LNCaP clone FGC (cell line): ENCODE results near the gene DYNLT2B.

Experiments used
- DNase-seq: peaks from one replicate; pipeline ENCODE4 v3.0.0-alpha.2; 2011; ENCODE audit warnings: low read depth
- H3K4me3 ChIP-seq: 2 replicates; pipeline ENCODE4 v1.5.1; 2011; ENCODE audit warnings: mild to moderate bottlenecking, low read depth, low read length, control low read depth
- TF ChIP-seq, protein P1 (sequence below): IDR thresholded peaks from 2 replicates; pipeline ENCODE4 v1.5.1; 2012; ENCODE audit warnings: mild to moderate bottlenecking; ENCODE audit not compliant: control insufficient read depth, insufficient read depth; ENCODE audit errors: extremely low read depth

DYNLT2B gene

GRCh38 chr3:196287090-196287439 is 31.0 kb downstream of the DYNLT2B start:
- no peak for DNase-seq
- peak overlapping the region; percentile 91 for H3K4me3 ChIP-seq
- TF ChIP-seq, protein P1, sequence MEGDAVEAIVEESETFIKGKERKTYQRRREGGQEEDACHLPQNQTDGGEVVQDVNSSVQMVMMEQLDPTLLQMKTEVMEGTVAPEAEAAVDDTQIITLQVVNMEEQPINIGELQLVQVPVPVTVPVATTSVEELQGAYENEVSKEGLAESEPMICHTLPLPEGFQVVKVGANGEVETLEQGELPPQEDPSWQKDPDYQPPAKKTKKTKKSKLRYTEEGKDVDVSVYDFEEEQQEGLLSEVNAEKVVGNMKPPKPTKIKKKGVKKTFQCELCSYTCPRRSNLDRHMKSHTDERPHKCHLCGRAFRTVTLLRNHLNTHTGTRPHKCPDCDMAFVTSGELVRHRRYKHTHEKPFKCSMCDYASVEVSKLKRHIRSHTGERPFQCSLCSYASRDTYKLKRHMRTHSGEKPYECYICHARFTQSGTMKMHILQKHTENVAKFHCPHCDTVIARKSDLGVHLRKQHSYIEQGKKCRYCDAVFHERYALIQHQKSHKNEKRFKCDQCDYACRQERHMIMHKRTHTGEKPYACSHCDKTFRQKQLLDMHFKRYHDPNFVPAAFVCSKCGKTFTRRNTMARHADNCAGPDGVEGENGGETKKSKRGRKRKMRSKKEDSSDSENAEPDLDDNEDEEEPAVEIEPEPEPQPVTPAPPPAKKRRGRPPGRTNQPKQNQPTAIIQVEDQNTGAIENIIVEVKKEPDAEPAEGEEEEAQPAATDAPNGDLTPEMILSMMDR, result peak; percentile 9; the same call in 1 of the 2 replicates

DNA sequence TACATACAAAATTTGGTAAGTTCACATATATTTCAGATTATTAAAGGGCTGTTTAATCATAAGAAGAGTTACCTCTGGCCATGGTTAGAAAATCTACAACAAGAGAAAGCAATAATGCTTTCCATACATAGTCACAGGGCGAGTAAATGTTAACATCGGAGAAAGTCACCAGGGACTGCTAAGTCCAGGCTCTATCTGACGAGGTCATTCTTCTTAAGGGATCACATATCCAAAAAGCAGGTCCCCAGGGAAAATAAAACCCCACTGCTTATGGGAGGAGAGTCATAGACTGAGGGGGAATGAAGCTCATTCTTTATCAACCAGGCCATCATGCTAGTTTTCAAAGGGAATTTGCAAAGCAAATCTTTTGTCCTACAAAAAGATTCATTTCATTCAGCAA is 33.6 kb downstream of the DYNLT2B start:
- no peak overlapping the region for H3K4me3 ChIP-seq
- no peak for DNase-seq
- TF ChIP-seq, protein P1, result no peak

- no peak overlapping the region for H3K4me3 ChIP-seq
- TF ChIP-seq, protein P1, result no peak
- no peak for DNase-seq
These were observed 36.1 kb downstream of the DYNLT2B start for GRCh38 chr3:196281962-196282361.

DNA sequence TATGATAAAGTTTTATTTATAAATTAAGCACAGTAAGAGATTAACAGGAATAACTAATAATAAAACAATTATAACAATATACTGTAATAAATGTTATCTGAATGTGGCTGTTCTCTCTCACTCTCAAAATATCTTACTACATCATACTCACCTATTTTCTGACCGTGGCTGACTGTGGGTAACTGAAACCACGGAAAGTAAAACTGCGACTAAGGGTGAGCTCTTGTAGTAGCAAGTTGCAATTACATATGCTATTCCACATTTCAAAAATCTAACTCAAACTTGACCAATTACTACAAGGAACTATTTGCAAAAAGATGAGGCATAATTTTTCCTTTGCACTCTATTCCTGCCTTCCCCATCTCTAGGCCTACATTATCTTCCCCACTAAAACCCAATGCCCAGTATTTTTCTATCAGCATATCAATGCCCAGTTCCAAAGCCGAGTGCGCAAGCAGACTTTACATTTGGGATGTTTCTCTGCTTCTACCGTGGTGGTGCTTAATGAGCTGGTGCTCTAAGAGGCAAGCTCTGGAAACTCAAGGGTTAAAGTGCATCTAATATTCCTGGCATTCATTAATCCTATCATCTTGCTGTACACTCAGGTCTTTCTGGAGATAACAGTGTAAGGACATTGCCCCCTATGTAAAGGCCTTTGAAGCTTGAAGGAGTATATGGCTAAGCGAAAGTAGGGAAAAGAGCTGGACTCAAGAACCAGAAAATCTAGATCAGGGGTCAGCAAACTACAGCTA is 37.2 kb downstream of the DYNLT2B start:
- TF ChIP-seq, protein P1, result no peak
- no peak overlapping the region for H3K4me3 ChIP-seq
- no peak for DNase-seq

DNA sequence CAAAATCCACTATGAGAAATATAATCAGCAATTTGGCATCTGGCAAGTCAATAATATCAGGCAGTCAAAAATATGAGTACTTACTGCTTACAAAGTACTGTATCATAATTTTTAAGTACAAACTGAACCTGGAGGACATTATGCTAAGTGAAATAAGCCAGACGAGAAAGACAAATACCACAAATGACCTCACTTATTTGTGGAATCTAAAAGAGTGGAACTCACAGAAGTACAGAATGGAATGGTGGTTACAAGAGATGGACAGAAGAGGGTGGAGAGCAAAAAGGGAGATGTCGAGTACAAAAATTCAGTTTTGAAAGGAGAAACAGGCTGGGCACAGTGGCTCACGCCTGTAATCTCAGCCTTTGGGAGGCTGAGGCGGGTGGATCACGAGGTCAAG is 42.9 kb downstream of the DYNLT2B start:
- no peak overlapping the region for H3K4me3 ChIP-seq
- DNase-seq, result no peak
- TF ChIP-seq, protein P1, result no peak

- TF ChIP-seq, protein P1, result no peak
- no peak overlapping the region for H3K4me3 ChIP-seq
- no peak for DNase-seq
These were observed 43.5 kb downstream of the DYNLT2B start for GRCh38 chr3:196274585-196274984.

- TF ChIP-seq, protein P1, result no peak
- no peak for DNase-seq
- no peak overlapping the region for H3K4me3 ChIP-seq
These were observed 44.4 kb downstream of the DYNLT2B start for GRCh38 chr3:196273655-196274054.
